Measurements from ENCODE around the gene FAM13A. TPM values are rescaled to one million over a fixed set of nuclear protein-coding genes. Genes with fewer than 3 reads are reported as not detected.
A peak's percentile ranks its signal among the peaks of the same experiment; 100 is the strongest.

Gene FAM13A
- polyA plus RNA-seq, 1 of the 3 experiments (the other 2 are of a cell fraction), result 0.67 TPM

DNA sequence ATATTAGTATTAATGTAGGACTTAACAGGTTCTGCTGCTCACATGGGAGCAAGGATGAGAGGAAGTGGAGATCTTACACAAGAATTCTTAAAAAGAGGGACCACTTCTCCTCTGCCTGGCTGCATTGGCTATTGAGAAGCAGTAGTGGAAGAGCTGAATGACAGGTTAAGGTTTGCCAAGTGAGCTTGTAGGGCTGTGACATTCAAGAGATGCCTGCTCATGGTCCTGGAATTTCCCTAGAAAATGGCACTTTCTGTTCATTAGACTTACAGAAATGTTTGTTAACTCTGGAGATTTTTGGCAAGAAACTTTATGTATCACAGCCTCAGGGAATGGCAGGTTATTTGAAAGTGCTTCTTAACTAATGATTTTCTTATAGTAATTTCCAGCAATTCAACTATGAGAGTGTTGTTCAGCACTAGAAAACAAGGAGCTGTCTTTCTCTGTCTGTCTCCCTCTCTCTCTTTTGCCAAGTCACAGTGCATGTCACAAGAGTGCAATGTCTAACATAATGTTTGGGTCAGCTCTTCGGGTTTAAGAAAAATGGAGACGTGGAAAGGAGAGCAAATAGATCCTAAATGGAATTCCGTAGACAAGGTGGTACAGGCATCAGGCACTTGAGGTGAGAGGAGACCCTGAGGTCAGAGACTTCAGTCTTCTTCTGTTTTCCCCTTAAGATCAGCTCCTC, 351.0 kb downstream of the FAM13A start:
- Histone ChIP-seq H3K9ac (no peak overlapping the region), H3K27ac (ENCODE audit: low read depth in 2 of 2, low read length in 1 of 2) (peak overlapping the region in 1 of 2 experiments; percentile 25; a peak in 1 of 4 replicates), H3K36me3 (replicated peaks in 1 of 2; ENCODE audit: control insufficient read depth in 1 of 2, insufficient read depth in 2 of 2, low read length in 1 of 2) (peaks cover 0 to 7% of the 10 kb centered on the region in 2 experiments), H3F3A (replicated peaks; ENCODE audit: insufficient read depth) (no peaks in the 10 kb centered on the region), H3K9me2 (no peaks in the 10 kb centered on the region), H3K4me3 (ENCODE audit: low read depth in 2 of 2, low read length in 1 of 2) (no peak overlapping the region), H3K4me2 (no peak overlapping the region), H2AFZ (ENCODE audit: low read depth) (peak overlapping the region; percentile 12; the same call in 1 of the 2 replicates), H4K20me1 (ENCODE audit: insufficient read depth) (no peaks in the 10 kb centered on the region), H3K27me3 (ENCODE audit: insufficient read depth) (no peaks in the 10 kb centered on the region), H3K9me3 (no peaks in the 10 kb centered on the region), H3K4me1 (ENCODE audit: control insufficient read depth in 1 of 2, insufficient read depth in 2 of 2, low read depth in 1 of 2, low read length in 1 of 2) (peaks cover 0 to 2% of the 10 kb centered on the region in 2 experiments; a peak in 1 of 4 replicates), H3K79me2 (ENCODE audit: insufficient read depth) (no peaks in the 10 kb centered on the region)
- TF ChIP-seq POLR2AphosphoS5 (IDR thresholded peaks at IDR 0.05; ENCODE audit: low read depth, low read length), result no peak
- TF ChIP-seq MEF2A (IDR thresholded peaks at IDR 0.05; ENCODE audit: borderline replicate concordance, low read depth), result no peak
- no peak for TF ChIP-seq CHD2 (IDR thresholded peaks at IDR 0.05; ENCODE audit: low read length, partially characterized antibody)
- TF ChIP-seq FOSL2 (IDR thresholded peaks at IDR 0.05; ENCODE audit: borderline replicate concordance, low read depth), result no peak
- TF ChIP-seq RXRA (IDR thresholded peaks at IDR 0.05; ENCODE audit: borderline replicate concordance, low read depth), result no peak
- TF ChIP-seq TAF1 (IDR thresholded peaks at IDR 0.05; ENCODE audit: borderline replicate concordance, low read depth, low read length), result no peak
- no peak for TF ChIP-seq ELF1 (IDR thresholded peaks at IDR 0.05)
- no peak for TF ChIP-seq EP300 (IDR thresholded peaks at IDR 0.05; ENCODE audit: borderline replicate concordance in 1 of 2, low read depth in 1 of 2, low read length in 1 of 2)
- no peak for TF ChIP-seq FOXJ3 (CRISPR knock-in tag; IDR thresholded peaks at IDR 0.05)
- TF ChIP-seq RCOR1 (IDR thresholded peaks at IDR 0.05; ENCODE audit: low read length), result no peak
- TF ChIP-seq TCF12 (IDR thresholded peaks at IDR 0.05), result no peak
- no peak for TF ChIP-seq NRF1 (IDR thresholded peaks at IDR 0.05; ENCODE audit: low read depth, low read length)
- no peak for TF ChIP-seq SMC3 (IDR thresholded peaks at IDR 0.05; ENCODE audit: low read depth, low read length)
- no peak for DNase-seq
- ChIA-PET CTCF (interaction anchor here (0.6 to 6.1 kb wide), 37 partner anchors 9 to 406 kb away, joined by 3 to 47 read pairs (median 4); partner anchors contain the start of gene NAP1L5), POLR2A (no interaction called here)
- 59% methylated on average over 3 of the region's 3 CpGs for WGBS (ENCODE audit: low lambda C conversion rate)

DNA sequence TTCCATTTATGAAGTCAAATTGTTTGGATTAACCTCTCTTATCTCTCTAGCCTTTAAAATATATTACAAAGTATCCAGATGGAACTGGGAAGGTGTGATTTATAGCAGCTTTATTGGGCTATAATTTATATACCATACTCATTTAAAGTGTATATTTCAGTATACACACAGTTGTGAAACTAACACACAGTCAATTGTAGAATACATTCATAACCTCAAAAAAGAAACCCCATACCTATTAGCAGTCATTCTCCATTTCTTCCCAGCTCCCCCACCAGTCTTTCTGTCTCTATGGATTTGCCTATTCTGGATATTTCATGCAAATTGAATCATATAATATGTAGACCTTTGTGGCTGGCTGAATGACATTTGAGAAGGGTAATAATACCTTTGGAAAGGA, 351.8 kb downstream of the FAM13A start:
- H3K9me2 ChIP-seq, result no peaks in the 10 kb centered on the region
- CTCF ChIA-PET, result interaction anchor here (0.8 to 6.1 kb wide), 10 partner anchors 12 to 407 kb away, joined by 3 to 47 read pairs (median 4); no protein-coding TSS in a partner anchor
- H4K20me1 ChIP-seq (ENCODE audit: insufficient read depth), result no peaks in the 10 kb centered on the region
- no peak overlapping the region for H3K9ac ChIP-seq
- H3K36me3 ChIP-seq (replicated peaks in 1 of 2; ENCODE audit: control insufficient read depth in 1 of 2, insufficient read depth in 2 of 2, low read length in 1 of 2), result peaks cover 0 to 3% of the 10 kb centered on the region in 2 experiments
- H3K9me3 ChIP-seq, result no peaks in the 10 kb centered on the region
- peaks cover 0 to 2% of the 10 kb centered on the region in 2 experiments; a peak in 1 of 4 replicates for H3K4me1 ChIP-seq (ENCODE audit: control insufficient read depth in 1 of 2, insufficient read depth in 2 of 2, low read depth in 1 of 2, low read length in 1 of 2)
- DNase-seq, result no peak
- no peaks in the 10 kb centered on the region for H3K27me3 ChIP-seq (ENCODE audit: insufficient read depth)
- no peak overlapping the region for H2AFZ ChIP-seq (ENCODE audit: low read depth)
- no peak overlapping the region for H3K4me2 ChIP-seq
- H3K79me2 ChIP-seq (ENCODE audit: insufficient read depth), result no peaks in the 10 kb centered on the region
- no peaks in the 10 kb centered on the region for H3F3A ChIP-seq (replicated peaks; ENCODE audit: insufficient read depth)
- no peak overlapping the region; a peak in 1 of 4 replicates for H3K27ac ChIP-seq (ENCODE audit: low read depth in 2 of 2, low read length in 1 of 2)
- POLR2A ChIA-PET, result no interaction called here
- no peak overlapping the region for H3K4me3 ChIP-seq (ENCODE audit: low read depth in 2 of 2, low read length in 1 of 2)
- TF ChIP-seq JUND (IDR thresholded peaks at IDR 0.05) (no peak), RXRA (IDR thresholded peaks at IDR 0.05; ENCODE audit: borderline replicate concordance, low read depth) (no peak), MXI1 (IDR thresholded peaks at IDR 0.05; ENCODE audit: low read depth, low read length) (no peak), RAD21 (IDR thresholded peaks at IDR 0.05; ENCODE audit: low read length) (no peak)
- TF ChIP-seq, protein P1, sequence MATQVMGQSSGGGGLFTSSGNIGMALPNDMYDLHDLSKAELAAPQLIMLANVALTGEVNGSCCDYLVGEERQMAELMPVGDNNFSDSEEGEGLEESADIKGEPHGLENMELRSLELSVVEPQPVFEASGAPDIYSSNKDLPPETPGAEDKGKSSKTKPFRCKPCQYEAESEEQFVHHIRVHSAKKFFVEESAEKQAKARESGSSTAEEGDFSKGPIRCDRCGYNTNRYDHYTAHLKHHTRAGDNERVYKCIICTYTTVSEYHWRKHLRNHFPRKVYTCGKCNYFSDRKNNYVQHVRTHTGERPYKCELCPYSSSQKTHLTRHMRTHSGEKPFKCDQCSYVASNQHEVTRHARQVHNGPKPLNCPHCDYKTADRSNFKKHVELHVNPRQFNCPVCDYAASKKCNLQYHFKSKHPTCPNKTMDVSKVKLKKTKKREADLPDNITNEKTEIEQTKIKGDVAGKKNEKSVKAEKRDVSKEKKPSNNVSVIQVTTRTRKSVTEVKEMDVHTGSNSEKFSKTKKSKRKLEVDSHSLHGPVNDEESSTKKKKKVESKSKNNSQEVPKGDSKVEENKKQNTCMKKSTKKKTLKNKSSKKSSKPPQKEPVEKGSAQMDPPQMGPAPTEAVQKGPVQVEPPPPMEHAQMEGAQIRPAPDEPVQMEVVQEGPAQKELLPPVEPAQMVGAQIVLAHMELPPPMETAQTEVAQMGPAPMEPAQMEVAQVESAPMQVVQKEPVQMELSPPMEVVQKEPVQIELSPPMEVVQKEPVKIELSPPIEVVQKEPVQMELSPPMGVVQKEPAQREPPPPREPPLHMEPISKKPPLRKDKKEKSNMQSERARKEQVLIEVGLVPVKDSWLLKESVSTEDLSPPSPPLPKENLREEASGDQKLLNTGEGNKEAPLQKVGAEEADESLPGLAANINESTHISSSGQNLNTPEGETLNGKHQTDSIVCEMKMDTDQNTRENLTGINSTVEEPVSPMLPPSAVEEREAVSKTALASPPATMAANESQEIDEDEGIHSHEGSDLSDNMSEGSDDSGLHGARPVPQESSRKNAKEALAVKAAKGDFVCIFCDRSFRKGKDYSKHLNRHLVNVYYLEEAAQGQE (IDR thresholded peaks at IDR 0.05; ENCODE audit: low read depth, low read length), result no peak
- TF ChIP-seq, protein P2, sequence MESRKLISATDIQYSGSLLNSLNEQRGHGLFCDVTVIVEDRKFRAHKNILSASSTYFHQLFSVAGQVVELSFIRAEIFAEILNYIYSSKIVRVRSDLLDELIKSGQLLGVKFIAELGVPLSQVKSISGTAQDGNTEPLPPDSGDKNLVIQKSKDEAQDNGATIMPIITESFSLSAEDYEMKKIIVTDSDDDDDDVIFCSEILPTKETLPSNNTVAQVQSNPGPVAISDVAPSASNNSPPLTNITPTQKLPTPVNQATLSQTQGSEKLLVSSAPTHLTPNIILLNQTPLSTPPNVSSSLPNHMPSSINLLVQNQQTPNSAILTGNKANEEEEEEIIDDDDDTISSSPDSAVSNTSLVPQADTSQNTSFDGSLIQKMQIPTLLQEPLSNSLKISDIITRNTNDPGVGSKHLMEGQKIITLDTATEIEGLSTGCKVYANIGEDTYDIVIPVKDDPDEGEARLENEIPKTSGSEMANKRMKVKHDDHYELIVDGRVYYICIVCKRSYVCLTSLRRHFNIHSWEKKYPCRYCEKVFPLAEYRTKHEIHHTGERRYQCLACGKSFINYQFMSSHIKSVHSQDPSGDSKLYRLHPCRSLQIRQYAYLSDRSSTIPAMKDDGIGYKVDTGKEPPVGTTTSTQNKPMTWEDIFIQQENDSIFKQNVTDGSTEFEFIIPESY (IDR thresholded peaks at IDR 0.05; ENCODE audit: borderline replicate concordance, low read depth), result no peak
